ENCODE data around the gene PARP1. TPM values are rescaled to one million over a fixed set of nuclear protein-coding genes. Genes with fewer than 3 reads are reported as not detected.

The PARP1 gene
- total RNA-seq, 1 experiment from 2014 or later, result 213 TPM

DNA sequence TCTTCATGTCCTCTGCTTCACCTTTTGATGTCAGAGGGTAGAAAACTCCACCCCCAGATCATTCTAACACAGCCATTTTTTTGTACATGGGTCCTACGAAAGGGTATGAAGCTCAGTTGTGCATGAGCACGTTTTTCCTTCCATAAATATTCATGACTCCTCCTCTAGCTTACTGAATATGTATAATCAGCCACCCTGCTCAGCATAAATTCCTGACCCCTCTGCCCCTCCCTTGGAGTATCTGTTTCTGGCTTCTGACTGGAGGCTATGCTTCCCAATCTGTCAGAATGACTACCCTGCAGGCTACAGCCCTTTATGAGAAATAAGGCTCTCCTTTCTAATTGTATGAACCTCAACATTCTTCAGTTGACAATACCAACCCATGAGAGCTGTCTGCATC is 42.8 kb upstream of the PARP1 start:
- H3K9me3 ChIP-seq (ENCODE audit: control insufficient read depth in 1 of 2, insufficient read depth in 1 of 2, low read depth in 1 of 2, low read length in 2 of 2), result no peaks in the 10 kb centered on the region
- H3K27me3 ChIP-seq (ENCODE audit: insufficient read depth, low read length), result no peaks in the 10 kb centered on the region
- POLR2A ChIA-PET, result no interaction called here
- TF ChIP-seq, protein P1, sequence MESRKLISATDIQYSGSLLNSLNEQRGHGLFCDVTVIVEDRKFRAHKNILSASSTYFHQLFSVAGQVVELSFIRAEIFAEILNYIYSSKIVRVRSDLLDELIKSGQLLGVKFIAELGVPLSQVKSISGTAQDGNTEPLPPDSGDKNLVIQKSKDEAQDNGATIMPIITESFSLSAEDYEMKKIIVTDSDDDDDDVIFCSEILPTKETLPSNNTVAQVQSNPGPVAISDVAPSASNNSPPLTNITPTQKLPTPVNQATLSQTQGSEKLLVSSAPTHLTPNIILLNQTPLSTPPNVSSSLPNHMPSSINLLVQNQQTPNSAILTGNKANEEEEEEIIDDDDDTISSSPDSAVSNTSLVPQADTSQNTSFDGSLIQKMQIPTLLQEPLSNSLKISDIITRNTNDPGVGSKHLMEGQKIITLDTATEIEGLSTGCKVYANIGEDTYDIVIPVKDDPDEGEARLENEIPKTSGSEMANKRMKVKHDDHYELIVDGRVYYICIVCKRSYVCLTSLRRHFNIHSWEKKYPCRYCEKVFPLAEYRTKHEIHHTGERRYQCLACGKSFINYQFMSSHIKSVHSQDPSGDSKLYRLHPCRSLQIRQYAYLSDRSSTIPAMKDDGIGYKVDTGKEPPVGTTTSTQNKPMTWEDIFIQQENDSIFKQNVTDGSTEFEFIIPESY (IDR thresholded peaks at IDR 0.05; ENCODE audit: extremely low read depth, insufficient replicate concordance, low read length), result no peak
- TF ChIP-seq SIN3A (IDR thresholded peaks at IDR 0.05; ENCODE audit: low read depth) (no peak), ELF1 (IDR thresholded peaks at IDR 0.05; ENCODE audit: borderline replicate concordance, low read depth) (no peak)
- TF ChIP-seq, protein P2, sequence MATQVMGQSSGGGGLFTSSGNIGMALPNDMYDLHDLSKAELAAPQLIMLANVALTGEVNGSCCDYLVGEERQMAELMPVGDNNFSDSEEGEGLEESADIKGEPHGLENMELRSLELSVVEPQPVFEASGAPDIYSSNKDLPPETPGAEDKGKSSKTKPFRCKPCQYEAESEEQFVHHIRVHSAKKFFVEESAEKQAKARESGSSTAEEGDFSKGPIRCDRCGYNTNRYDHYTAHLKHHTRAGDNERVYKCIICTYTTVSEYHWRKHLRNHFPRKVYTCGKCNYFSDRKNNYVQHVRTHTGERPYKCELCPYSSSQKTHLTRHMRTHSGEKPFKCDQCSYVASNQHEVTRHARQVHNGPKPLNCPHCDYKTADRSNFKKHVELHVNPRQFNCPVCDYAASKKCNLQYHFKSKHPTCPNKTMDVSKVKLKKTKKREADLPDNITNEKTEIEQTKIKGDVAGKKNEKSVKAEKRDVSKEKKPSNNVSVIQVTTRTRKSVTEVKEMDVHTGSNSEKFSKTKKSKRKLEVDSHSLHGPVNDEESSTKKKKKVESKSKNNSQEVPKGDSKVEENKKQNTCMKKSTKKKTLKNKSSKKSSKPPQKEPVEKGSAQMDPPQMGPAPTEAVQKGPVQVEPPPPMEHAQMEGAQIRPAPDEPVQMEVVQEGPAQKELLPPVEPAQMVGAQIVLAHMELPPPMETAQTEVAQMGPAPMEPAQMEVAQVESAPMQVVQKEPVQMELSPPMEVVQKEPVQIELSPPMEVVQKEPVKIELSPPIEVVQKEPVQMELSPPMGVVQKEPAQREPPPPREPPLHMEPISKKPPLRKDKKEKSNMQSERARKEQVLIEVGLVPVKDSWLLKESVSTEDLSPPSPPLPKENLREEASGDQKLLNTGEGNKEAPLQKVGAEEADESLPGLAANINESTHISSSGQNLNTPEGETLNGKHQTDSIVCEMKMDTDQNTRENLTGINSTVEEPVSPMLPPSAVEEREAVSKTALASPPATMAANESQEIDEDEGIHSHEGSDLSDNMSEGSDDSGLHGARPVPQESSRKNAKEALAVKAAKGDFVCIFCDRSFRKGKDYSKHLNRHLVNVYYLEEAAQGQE (IDR thresholded peaks at IDR 0.05; ENCODE audit: low read depth), result no peak
- H3K4me2 ChIP-seq (ENCODE audit: low read length), result no peak overlapping the region
- H3K4me3 ChIP-seq (replicated peaks in 1 of 2; ENCODE audit: low read depth in 1 of 2, low read length in 2 of 2), result no peak overlapping the region
- H3K9me2 ChIP-seq (ENCODE audit: insufficient read depth), result no peaks in the 10 kb centered on the region
- no TSS peak for BruUV-seq (replicated peaks)
- no peak overlapping the region for H2AFZ ChIP-seq (ENCODE audit: low read depth, low read length, poor library complexity, severe bottlenecking)
- no peak overlapping the region for H3K9ac ChIP-seq (ENCODE audit: low read length)
- H4K20me1 ChIP-seq (ENCODE audit: insufficient read depth), result no peaks in the 10 kb centered on the region
- peaks cover 0 to 14% of the 10 kb centered on the region in 2 experiments; a peak in 2 of 4 replicates for H3K4me1 ChIP-seq (ENCODE audit: control insufficient read depth in 1 of 2, insufficient read depth in 2 of 2, low read length in 2 of 2)
- no peaks in the 10 kb centered on the region for H3K79me2 ChIP-seq (ENCODE audit: insufficient read depth, low read length)
- RAD21 ChIA-PET (ENCODE audit: low non-redundant PET in 1 of 2, low total read pairs in 2 of 2, uncharacterized antibody in 2 of 2, unreplicated experiment in 2 of 2), result no interaction called here
- no peak for DNase-seq (ENCODE audit: low read depth, low spot score)
- no peaks in the 10 kb centered on the region for H3K36me3 ChIP-seq (ENCODE audit: control insufficient read depth in 1 of 2, insufficient read depth in 2 of 2, low read length in 2 of 2)
- ATAC-seq, result no peak
- no peak overlapping the region for H3K27ac ChIP-seq (ENCODE audit: low read depth, low read length)
- intact Hi-C loops (cut with micrococcal nuclease), result no loop called here
- CTCF ChIA-PET, result no interaction called here

All from HCT116 (cell line).